B cell (primary cell): ENCODE results near the gene TYW5. TPM values are rescaled to one million over a fixed set of nuclear protein-coding genes. Genes with fewer than 3 reads are reported as not detected.

Experiments used
- ATAC-seq: fragments of 200-7000 bp; cut with Tn5 transposase; one replicate; pipeline ENCODE4 v1.10.0; 2021; ENCODE audit warnings: low read depth, mild to moderate bottlenecking, moderate number of reproducible peaks, moderate library complexity
- CTCF ChIA-PET: fragments of 350-600 bp; sonication (Branson Sonifier 250); formaldehyde crosslinking; loops from one replicate; lab custom pipeline; 2021; ENCODE audit warnings: antibody characterized with exemption, inconsistent platforms; lab: Charles Lee
- POLR2A ChIA-PET: fragments of 350-600 bp; sonication (Branson Sonifier 250); formaldehyde crosslinking; loops from one replicate; lab custom pipeline; 2021; ENCODE audit warnings: antibody characterized with exemption; lab: Charles Lee
- DNase-seq: peaks from one replicate; pipeline ENCODE4 v3.0.0; 2013
- H2AFZ ChIP-seq: 2 replicates; pipeline ENCODE4 v1.6.1; 2012; ENCODE audit warnings: mild to moderate bottlenecking, low read depth, low read length; ENCODE audit not compliant: insufficient read depth, poor library complexity, severe bottlenecking
- H3K27ac ChIP-seq, 2 donors: 1 replicate in 1 of 2; 2 replicates in 1 of 2; pipeline ENCODE4 v1.5.1; 2012 to 2013; ENCODE audit warnings: low read length in 2 of 2, mild to moderate bottlenecking in 2 of 2, moderate library complexity in 1 of 2
- H3K27me3 ChIP-seq, 4 experiments: fragments of 200-600 bp in 1 of 4; sonication (generic) in 1 of 4; replicated peaks in 1 of 4; 1 replicate in 2 of 4; 2 replicates in 2 of 4; pipeline versions ENCODE4 v1.6.1 to v1.7.0; 2013 to 2016; ENCODE audit warnings: low read length in 3 of 4, mild to moderate bottlenecking in 2 of 4, mixed read lengths in 1 of 4, moderate library complexity in 1 of 4; ENCODE audit not compliant: insufficient read depth in 4 of 4, control insufficient read depth in 3 of 4; ENCODE audit errors: control extremely low read depth in 1 of 4
- H3K36me3 ChIP-seq, 2 experiments: replicated peaks in 1 of 2; 1 replicate in 1 of 2; 2 replicates in 1 of 2; pipeline versions ENCODE4 v1.6.1 to v1.7.1; 2013; ENCODE audit warnings: low read length in 1 of 2; ENCODE audit not compliant: insufficient read depth in 2 of 2, control insufficient read depth in 1 of 2; ENCODE audit errors: control extremely low read depth in 1 of 2, extremely low read depth in 1 of 2
- H3K4me1 ChIP-seq, 2 donors: fragments of 200-600 bp in 1 of 2; sonication (generic) in 1 of 2; 1 replicate in 1 of 2; 2 replicates in 1 of 2; pipeline versions ENCODE4 v1.5.1 to v1.6.1; 2013 to 2017; ENCODE audit warnings: low read length in 2 of 2; ENCODE audit not compliant: control insufficient read depth in 2 of 2, insufficient read depth in 2 of 2
- H3K4me2 ChIP-seq: replicated peaks from 2 replicates; pipeline ENCODE3; 2012; ENCODE audit warnings: mild to moderate bottlenecking, low read depth, low read length; ENCODE audit not compliant: poor library complexity, severe bottlenecking
- H3K4me3 ChIP-seq, 5 experiments: fragments of 200-600 bp in 1 of 5; sonication (generic) in 1 of 5; 1 replicate in 3 of 5; 2 replicates in 2 of 5; pipeline versions ENCODE4 v1.5.1 to v1.7.0; 2011 to 2016; ENCODE audit warnings: low read length in 4 of 5, mild to moderate bottlenecking in 4 of 5, low read depth in 2 of 5, control low read depth in 1 of 5, moderate library complexity in 1 of 5; ENCODE audit not compliant: insufficient read depth in 1 of 5; ENCODE audit errors: control extremely low read depth in 1 of 5, extremely low read depth in 1 of 5
- H3K79me2 ChIP-seq: fragments of 200-600 bp; sonication (generic); one replicate; pipeline ENCODE4 v1.6.0; 2016; ENCODE audit warnings: low read length; ENCODE audit not compliant: control insufficient read depth, insufficient read depth
- H3K9ac ChIP-seq: fragments of 200-600 bp; sonication (generic); 2 replicates; pipeline ENCODE4 v1.6.1; 2017; ENCODE audit warnings: mild to moderate bottlenecking, low read length, moderate library complexity
- H3K9me3 ChIP-seq, 3 donors: one replicate each; pipeline versions ENCODE4 v1.6.1 to v1.7.1; 2013; ENCODE audit warnings: low read length in 2 of 3; ENCODE audit not compliant: control insufficient read depth in 2 of 3, insufficient read depth in 1 of 3; ENCODE audit errors: control extremely low read depth in 1 of 3
- H4K20me1 ChIP-seq: 2 replicates; pipeline ENCODE4 v1.6.0; 2012; ENCODE audit warnings: mild to moderate bottlenecking, low read length; ENCODE audit not compliant: insufficient read depth, control insufficient read depth, poor library complexity, severe bottlenecking
- H3K27ac Mint-ChIP-seq: one replicate; pipeline ENCODE4 v1.8.0; 2021; ENCODE audit warnings: mixed read lengths
- H3K27me3 Mint-ChIP-seq: one replicate; pipeline ENCODE4 v1.8.0; 2021; ENCODE audit warnings: mixed read lengths
- H3K4me1 Mint-ChIP-seq: one replicate; pipeline ENCODE4 v1.8.0; 2021; ENCODE audit warnings: mixed read lengths
- H3K4me3 Mint-ChIP-seq: one replicate; pipeline ENCODE4 v1.8.0; 2021; ENCODE audit warnings: mixed read lengths
- H3K9me3 Mint-ChIP-seq: one replicate; pipeline ENCODE4 v1.8.0; 2022; ENCODE audit warnings: mixed read lengths; ENCODE audit not compliant: insufficient read depth
- EZH2 ChIP-seq: IDR thresholded peaks from 2 replicates; pipeline ENCODE4 v1.6.1; 2012; ENCODE audit warnings: borderline replicate concordance, low read depth, mild to moderate bottlenecking, moderate library complexity, low read length; ENCODE audit not compliant: insufficient read depth, poor library complexity, severe bottlenecking
- WGBS: methylation state at CpG from one replicate; pipeline ENCODE4 v1.1.5; 2013; ENCODE audit warnings: missing lambda C conversion rate; ENCODE audit not compliant: insufficient coverage; 5-methylcytosine and 5-hydroxymethylcytosine counted together
- intact Hi-C: fragments of 100-400 bp; cut with micrococcal nuclease; formaldehyde crosslinking; loops from one replicate; pipeline ENCODE4 v1.10.0; 2022
- polyA plus RNA-seq: library from polyadenylated mRNA; depleted of rRNA; stranded (reverse); fragments of >200 nt; gene quantifications from 2 replicates; pipeline ENCODE4 v1.2.3, GENCODE V29; 2012
- total RNA-seq, 2 donors: library from RNA; stranded (reverse); fragments of 120-200 nt in 1 of 2; gene quantifications; 1 replicate in 1 of 2; 2 replicates in 1 of 2; pipeline versions ENCODE4 v1.2.3 to v1.2.4, GENCODE V29; 2013 to 2022
- TF ChIP-seq, protein P1 (sequence below): fragments of 200-600 bp; IDR thresholded peaks from one replicate; pipeline ENCODE4 v1.8.0; 2022; ENCODE audit warnings: antibody characterized with exemption, mild to moderate bottlenecking

The TYW5 gene
- total and polyA plus RNA-seq, 2 donors (not counting 1 experiment from before 2014, with no cell fraction given): 4.5 to 15.0 TPM

DNA sequence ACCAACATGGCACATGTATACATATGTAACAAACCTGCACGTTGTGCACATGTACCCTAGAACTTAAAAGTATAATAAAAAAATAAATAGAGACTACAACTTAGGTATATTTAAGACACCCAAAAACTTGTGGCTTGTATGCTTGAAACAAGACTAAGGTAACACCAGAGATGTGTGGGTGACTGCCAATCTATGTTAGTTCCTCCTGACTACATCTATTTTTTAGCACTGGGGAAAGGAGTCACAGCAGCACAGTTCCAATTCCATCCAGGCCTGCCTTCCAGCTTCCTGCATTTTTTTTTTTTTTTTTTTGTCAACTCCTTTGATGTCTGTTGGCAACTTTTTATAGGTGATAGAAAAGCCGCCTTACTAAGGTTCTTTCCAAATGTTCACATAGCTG is 26.0 kb downstream of the TYW5 start:
- Histone ChIP-seq H4K20me1 (no peaks in the 10 kb centered on the region), H3K9me3 (no peaks in the 10 kb centered on the region), H3K4me3 (no peak overlapping the region), H3K27ac (no peak overlapping the region), H3K36me3 (peaks cover 13 to 17% of the 10 kb centered on the region in 2 experiments), H2AFZ (no peak overlapping the region), H3K4me2 (no peak overlapping the region), H3K4me1 (no peaks in the 10 kb centered on the region), H3K27me3 (no peaks in the 10 kb centered on the region), H3K79me2 (no peaks in the 10 kb centered on the region), H3K9ac (no peak overlapping the region)
- no peak for DNase-seq
- ChIA-PET POLR2A (no interaction called here), CTCF (no interaction called here)
- no peaks in the 10 kb centered on the region for H3K4me1 Mint-ChIP-seq
- WGBS: no CpG with 5 or more reads among the region's 2 CpGs
- H3K9me3 Mint-ChIP-seq: no peaks in the 10 kb centered on the region
- no peaks in the 10 kb centered on the region for H3K27me3 Mint-ChIP-seq
- TF ChIP-seq EZH2: no peak
- TF ChIP-seq, protein P1, sequence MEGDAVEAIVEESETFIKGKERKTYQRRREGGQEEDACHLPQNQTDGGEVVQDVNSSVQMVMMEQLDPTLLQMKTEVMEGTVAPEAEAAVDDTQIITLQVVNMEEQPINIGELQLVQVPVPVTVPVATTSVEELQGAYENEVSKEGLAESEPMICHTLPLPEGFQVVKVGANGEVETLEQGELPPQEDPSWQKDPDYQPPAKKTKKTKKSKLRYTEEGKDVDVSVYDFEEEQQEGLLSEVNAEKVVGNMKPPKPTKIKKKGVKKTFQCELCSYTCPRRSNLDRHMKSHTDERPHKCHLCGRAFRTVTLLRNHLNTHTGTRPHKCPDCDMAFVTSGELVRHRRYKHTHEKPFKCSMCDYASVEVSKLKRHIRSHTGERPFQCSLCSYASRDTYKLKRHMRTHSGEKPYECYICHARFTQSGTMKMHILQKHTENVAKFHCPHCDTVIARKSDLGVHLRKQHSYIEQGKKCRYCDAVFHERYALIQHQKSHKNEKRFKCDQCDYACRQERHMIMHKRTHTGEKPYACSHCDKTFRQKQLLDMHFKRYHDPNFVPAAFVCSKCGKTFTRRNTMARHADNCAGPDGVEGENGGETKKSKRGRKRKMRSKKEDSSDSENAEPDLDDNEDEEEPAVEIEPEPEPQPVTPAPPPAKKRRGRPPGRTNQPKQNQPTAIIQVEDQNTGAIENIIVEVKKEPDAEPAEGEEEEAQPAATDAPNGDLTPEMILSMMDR: no peak
- H3K27ac Mint-ChIP-seq: no peak overlapping the region
- no peak overlapping the region for H3K4me3 Mint-ChIP-seq
- no peak for ATAC-seq
- intact Hi-C loops: no loop called here

- H3K9me3 ChIP-seq: no peaks in the 10 kb centered on the region
- no peaks in the 10 kb centered on the region for H3K79me2 ChIP-seq
- H2AFZ ChIP-seq: no peak overlapping the region
- no peak overlapping the region for H3K4me2 ChIP-seq
- no peaks in the 10 kb centered on the region for H3K27me3 Mint-ChIP-seq
- no peaks in the 10 kb centered on the region for H4K20me1 ChIP-seq
- no peak overlapping the region for H3K4me3 ChIP-seq
- H3K27me3 ChIP-seq: no peaks in the 10 kb centered on the region
- H3K27ac ChIP-seq: no peak overlapping the region
- no peak for TF ChIP-seq EZH2
- TF ChIP-seq, protein P1: no peak
- H3K9ac ChIP-seq: no peak overlapping the region
- no peaks in the 10 kb centered on the region for H3K4me1 ChIP-seq
- H3K4me3 Mint-ChIP-seq: no peak overlapping the region
- intact Hi-C loops: no loop called here
- H3K9me3 Mint-ChIP-seq: no peaks in the 10 kb centered on the region
- peaks cover 13 to 17% of the 10 kb centered on the region in 2 experiments for H3K36me3 ChIP-seq
- DNase-seq (no peak), ATAC-seq (no peak)
- CTCF ChIA-PET: no interaction called here
- POLR2A ChIA-PET: no interaction called here
- H3K27ac Mint-ChIP-seq: no peak overlapping the region
- no peaks in the 10 kb centered on the region for H3K4me1 Mint-ChIP-seq
Measured at GRCh38 chr2:199928626-199929025, 26.7 kb downstream of the TYW5 start.
